ENCODE data around the gene SNRPB.
"Not testable (repeated sequence)": the region's sequence is repeated elsewhere in the genome, so short reads cannot be mapped to it uniquely, and the experiment has no call there.

Gene SNRPB

DNA sequence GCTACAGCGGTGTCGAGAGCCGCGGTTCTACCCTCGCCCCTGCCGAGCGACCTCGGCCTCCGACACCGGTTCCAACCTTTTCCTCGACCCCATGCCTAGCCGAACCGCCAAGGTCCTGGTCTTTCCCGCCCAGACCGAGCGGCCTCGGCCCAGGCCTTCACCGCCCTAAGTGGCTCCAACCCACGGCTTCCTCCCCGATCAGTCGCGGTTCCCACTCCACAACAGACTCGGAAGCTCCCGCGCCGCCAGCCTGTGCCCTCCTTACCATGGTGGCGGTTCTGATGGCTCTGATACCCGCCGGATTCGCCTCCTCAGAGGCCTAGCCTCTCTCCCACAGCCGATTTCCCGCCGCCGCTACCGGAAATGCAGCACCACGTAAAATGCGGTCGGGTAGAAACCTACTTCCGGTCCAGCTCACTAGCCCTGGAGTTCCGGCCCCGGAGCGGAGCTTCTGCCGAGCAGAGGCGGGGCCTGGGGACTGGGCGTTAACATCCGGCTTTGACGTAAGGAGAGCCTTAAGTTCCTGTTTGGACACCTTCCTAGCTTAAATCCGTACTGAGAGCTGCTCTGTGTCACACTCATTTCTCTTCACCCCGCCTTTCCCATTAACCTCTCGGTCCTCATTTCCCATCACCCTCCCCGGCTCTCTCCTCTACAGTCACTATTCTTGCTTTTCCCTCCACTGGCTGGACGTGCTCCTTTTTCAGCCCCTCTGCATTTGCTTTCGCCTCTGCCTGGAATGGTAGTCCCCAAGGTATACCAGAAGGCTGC is at the start of gene SNRPB:
SNRPB (minus strand) TSS at position 367 of the 771 bp plus-strand sequence; CDS start at position 268, 99 bp downstream.
- peak; percentile 97 for DNase-seq

DNA sequence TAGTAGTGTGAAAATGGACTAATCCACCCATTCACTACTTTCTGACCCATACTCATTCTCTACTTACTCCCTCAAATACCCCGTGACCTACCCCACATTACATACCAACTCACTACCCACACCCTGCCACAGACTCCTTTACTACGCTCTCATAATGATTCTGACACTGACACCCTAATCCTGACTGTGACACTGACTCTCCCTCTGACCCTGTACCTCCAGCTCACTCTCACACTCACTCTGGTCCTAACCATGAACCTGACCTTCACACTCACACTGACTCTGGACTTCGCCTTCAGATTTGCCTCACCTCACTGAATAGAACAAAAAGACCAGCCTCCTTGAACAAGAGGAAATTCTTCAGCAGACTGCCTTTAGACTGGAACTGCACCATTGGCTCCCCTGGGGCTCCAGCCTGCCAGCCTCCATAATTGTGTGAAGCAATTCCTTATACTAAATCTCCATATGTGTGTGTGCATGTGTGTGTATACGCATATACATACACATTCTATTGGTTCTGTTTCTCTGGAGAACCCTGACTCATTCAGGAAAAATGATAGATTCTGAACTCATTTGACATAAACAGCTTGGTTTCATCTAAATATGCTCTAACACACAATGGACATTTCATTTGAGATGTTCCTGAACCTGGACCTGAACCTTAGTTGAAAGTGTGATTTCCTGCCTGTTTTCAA is 48.7 kb upstream of the SNRPB start:
- DNase-seq: no peak

DNA sequence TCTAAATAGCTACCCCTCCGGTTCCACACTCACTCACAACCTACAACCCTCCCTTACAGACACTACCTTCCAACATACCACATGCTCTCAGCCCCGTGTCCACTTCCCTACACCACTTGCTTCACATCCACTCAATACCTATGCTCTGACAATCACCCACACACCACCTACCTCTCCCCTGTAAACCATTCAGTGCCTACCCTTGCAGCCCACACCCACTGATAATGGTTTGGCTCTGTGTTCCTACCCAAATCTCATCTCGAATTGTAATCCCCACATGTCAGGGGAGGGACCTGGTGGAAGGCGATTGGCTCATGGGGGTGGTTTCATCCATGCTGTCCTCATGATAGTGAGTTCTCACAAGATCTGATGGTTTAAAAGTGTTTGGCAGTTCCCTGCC is 48.0 kb upstream of the SNRPB start:
- DNase-seq: no peak

DNA sequence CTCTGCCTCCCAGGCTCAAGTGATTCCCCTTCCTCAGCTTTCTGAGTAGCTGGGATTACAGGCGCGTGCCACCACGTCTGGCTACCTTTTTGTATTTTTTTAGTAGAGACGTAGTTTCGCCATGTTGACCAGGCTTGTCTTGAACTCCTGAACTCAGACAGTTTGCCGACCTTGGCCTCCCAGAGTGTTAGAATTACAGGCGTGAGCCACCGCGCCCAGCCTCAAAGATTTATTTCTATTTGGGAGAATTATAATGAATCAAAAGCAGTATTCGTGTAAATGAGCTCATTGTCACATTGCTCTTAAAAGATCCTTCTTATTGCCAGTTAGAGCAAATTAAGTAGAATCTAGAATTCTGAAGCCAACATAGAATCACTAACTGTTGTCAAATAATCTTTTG is 47.5 kb upstream of the SNRPB start:
- no peak for DNase-seq

DNA sequence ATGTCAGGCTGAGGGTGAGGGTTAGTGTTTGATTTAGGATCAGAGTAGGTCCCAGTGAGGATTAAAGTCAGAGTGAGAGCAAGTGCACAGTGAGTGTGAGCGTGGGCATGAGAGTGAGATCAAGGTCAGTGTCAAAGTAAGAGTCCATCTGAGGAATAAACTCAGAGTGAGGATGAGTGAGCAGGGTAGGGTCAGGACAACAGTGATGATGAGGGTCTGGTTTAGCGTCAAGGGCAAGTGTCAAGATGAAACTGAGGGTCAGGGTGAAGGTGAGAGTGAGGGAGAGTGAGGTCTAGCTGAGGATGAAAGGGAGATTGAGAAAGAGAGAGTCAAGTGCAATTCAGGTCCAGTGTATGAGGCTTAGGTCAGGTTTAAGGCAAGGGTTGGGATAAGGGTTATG is 45.8 kb upstream of the SNRPB start:
- DNase-seq: no peak

DNA sequence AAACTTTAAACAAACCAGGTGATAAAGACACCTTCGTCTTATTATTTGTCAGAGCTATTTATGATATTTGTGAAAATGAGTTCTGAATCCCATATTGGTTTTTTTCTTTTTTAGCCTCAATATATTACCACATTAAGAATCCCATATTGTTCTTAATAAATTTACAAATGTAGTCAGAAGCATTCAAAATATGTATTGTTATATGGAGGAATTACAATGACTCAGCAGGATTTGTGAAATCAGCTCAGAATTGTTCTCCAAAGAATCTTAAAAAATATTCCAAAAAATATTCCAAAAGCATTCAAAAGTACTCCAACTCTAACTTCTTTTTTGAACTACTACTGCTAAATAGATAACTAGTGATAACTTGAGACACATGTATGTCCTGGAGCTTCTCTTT is 44.6 kb upstream of the SNRPB start:
- DNase-seq: no peak

DNA sequence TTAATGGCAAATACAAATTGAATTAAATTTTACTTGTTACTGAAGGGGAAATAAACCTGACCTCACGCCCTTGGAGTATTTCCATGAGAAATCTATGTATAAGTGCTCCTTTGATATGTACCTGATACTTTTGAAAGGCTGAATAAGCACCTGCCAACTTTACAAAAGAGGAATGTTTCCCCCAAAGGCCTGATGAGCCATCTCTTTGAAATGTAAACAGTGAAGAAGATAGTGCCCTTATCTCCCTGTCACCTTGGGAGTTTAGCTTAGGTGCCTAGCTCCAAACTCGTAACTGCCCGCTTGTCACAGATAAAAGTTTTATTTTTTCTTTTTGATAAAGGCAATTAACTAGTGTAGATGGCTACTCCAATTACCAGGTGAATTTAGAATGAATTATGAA is 39.2 kb upstream of the SNRPB start:
- no peak for DNase-seq

DNA sequence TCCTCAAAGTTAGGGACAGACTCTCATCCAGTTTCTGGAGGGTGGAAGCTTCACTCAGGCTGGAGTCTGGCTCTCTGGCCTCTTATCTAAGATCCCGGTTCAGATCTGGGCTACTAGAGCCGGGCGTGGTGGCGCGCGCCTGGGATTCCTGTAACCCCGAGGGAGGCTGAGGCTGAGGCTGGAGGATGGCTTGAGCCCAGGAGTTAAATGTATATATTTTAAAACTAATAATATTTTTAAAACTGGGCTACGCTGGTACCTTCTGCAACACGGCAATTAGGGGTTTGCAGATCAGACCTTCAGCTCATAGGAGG is 38.8 kb upstream of the SNRPB start:
- no peak for DNase-seq

DNA sequence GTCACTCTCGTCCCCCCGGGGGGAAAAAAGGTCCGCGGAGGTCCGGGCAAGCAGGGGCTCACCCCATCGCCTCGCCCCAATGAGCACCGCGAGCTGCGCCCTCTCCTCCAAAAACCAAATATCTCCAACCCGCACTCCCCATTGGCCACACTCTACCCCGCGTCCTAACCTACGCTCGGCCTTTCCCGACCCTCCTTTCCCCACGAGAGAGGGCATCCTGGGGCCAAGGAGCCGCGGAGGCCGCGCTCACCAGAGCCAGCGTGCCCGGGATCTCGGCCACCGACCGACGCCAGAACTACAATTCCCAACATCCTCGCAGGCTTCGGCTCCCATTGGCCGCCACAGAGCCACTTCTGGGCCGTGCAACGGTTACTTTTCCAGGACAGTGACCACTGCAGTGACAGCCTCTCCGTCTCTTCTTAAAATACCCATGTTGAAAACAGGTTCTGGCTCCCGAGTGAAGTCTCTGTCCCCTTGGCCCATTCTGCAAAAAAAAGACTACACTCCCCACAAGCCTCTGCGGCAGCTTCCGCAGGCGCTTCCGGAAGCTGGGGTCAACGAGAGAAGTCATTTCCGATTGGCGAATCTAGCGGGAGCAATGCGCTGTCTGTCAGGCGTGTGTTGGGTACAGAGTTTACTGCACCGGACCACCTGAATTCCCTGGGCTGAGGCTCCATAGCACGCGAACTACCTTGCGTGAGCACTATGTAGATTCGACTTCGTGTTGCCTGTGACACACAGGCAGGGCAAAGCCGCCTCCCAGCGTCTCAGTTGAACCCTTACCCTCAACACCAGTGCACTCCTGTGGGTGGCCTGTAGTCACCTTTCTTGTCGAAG is 38.3 kb upstream of the SNRPB start, which contains the start of gene ZNF343:
ZNF343 (minus strand) TSS at position 285 of the 837 bp plus-strand sequence. CDS start 15,020 bp downstream, outside the sequence.
- DNase-seq: peak; percentile 53

DNA sequence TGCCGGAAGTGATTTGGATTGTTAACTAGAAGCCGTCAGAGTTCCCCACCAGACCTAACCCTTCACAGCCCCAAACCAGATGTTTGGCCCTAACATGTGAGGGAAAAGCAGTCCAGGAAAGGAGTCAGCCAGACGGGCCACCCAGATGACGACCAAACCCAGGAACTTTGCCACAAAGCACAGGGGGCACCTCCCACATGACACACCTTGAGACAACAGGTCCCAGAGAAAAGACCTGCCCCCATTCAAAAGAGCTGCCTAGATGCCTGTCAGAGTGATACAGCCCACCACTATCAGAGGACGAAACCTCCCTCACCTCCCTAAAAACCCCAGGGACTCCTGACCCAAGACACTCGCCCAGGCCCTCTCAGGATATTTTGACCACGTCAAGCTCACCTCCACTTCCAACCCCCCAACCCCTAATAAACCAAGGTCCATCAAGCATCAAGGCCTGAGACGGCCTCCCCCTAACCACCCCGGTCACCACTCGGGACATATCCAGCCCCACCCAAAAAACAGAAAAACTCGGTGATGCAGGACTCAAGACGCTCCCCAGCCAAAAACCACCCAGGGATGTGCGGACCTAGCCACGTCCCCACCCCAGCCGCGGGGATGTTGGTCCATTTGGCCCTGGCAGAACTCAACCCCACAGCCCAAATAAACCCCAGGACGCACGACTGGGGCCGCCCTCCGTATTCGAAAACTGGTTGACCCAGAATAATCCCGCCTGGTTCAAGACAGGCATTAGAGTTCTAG is 37.5 kb upstream of the SNRPB start:
- no peak for DNase-seq

DNA sequence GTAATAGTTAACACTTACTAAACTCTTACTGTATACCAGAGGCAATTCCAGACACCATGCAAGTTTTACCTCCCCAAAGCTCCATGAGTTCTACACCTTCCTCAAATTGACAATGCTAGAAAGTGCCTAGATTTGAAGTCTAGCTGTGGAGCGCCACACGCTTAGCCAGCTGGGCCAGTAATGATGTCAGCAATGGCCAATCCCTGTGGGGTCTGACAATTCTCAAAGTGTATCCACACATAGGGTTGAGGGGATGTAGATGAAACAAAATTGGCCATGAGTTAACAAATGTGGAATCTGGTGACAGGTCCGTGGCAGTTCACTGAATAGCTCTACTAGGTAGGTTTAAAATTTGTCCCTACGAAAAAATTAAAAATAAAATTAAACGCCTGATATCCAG is 36.9 kb upstream of the SNRPB start:
- DNase-seq: no peak

DNA sequence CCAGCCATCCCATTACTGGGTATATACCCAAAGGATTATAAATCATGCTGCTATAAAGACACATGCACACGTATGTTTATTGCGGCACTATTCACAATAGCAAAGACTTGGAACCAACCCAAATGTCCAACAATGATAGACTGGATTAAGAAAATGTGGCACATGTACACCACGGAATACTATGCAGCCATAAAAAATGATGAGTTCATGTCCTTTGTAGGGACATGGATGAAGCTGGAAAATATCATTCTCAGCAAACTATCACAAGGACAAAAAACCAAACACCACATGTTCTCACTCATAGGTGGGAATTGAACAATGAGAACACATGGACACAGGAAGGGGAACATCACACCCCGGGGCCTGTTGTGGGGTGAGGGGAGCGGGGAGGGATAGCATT is 35.8 kb upstream of the SNRPB start:
- not testable (repeated sequence) for DNase-seq

DNA sequence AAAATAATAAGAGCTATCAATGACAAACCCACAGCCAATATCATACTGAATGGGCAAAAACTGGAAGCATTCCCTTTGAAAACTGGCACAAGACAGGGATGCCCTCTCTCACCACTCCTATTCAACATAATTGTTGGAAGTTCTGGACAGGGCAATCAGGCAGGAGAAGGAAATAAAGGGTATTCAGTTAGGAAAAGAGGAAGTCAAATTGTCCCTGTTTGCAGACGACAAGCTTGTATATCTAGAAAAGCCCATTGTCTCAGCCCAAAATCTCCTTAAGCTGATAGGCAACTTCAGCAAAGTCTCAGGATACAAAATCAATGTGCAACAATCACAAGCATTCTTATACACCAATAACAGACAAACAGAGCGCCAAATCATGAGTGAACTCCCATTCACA is 34.2 kb upstream of the SNRPB start:
- not testable (repeated sequence) for DNase-seq

DNA sequence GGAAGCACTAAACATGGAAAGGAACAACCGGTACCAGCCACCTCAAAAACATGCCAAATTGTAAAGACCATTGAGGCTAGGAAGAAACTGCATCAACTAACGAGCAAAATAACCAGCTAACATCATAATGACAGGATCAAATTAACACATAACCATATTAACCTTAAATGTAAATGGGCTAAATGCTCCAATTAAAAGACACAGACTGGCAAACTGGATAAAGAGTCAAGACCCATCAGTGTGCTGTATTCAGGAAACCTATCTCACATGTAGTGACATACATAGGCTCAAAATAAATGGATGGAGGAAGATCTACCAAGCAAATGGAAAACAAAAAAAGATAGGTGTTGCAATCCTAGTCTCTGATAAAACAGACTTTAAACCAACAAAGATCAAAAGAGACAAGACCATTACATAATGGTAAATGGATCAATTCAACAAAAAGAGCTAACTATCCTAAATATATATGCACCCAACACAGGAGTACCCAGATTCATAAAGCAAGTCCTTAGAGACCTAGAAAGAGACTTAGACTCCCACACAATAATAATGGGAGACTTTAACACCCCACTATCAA is 32.3 kb upstream of the SNRPB start:
- DNase-seq: not testable (repeated sequence)

DNA sequence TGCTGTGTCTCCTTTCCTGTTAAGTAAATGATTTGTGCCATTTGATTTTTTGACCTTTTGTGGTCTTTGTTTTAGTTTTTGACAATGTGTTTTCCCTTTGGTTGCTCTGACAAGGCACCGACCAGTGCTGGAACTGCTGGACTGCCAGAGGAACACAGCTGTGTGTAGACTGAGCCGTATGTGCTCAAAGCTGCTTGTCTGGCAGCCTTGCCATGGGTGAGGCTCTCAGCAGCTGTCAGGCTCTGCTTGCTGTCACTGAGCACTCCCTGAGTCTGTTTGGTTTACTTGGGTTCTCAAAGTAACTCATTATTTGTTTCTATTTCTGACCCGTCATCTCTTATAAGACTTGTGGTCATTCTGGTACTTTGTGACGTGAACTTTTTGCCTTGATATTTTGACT is 15.1 kb upstream of the SNRPB start:
- no peak for DNase-seq

DNA sequence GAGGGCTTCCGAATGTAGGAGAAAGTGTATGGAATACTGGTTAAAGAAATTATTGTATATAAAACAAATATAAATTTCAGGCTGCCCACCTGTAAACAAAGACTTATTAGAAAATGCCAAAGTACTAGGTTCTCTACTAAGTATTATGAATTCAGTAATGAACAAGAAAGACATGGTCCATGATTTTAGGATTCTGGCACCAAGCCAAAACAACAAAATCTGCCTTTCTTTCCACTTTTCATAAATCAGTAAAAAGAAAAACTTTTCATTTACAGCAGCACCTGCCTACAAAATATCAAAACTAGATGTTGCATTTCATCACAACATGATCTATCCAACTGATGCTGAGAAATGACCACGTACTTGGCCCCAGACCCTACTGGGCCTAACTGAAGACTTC is 14.5 kb upstream of the SNRPB start:
- no peak for DNase-seq

DNA sequence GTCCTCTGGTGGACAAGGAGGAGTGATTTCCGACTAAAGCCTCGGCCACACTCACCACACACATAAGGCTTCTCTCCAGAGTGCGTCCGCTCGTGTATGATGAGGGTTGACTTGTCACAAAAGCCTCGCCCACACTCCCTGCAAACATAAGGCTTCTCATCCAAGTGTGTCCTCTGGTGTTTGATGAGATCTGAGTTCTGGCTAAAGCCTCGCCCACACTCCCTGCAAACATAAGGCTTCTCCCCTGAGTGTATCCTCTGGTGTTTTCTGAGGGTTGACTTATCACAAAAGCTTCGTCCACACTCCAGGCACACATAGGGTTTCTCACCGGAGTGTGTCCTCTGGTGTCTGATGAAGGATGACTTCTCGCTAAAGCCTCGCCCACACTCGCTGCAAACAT is 12.9 kb upstream of the SNRPB start:
- no peak for DNase-seq

DNA sequence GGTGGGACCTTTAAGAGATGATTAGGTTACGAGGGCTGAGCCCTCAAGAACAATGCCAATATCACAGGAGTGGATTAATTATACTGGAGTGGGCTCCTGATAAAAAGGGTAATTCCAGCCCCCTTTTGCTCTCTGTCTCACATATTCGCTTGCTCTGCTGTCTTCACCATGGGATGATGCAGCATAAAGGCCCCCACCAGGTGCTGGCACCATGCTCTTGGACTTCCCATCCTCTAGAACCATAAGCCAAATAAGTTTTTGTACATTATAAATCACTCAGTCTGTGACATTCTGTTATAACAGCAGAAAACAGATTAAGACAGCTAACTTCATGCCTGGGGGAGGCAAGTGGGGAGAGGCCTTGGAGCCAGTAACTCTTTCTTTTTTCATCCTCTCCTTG is 9.8 kb upstream of the SNRPB start:
- no peak for DNase-seq

DNA sequence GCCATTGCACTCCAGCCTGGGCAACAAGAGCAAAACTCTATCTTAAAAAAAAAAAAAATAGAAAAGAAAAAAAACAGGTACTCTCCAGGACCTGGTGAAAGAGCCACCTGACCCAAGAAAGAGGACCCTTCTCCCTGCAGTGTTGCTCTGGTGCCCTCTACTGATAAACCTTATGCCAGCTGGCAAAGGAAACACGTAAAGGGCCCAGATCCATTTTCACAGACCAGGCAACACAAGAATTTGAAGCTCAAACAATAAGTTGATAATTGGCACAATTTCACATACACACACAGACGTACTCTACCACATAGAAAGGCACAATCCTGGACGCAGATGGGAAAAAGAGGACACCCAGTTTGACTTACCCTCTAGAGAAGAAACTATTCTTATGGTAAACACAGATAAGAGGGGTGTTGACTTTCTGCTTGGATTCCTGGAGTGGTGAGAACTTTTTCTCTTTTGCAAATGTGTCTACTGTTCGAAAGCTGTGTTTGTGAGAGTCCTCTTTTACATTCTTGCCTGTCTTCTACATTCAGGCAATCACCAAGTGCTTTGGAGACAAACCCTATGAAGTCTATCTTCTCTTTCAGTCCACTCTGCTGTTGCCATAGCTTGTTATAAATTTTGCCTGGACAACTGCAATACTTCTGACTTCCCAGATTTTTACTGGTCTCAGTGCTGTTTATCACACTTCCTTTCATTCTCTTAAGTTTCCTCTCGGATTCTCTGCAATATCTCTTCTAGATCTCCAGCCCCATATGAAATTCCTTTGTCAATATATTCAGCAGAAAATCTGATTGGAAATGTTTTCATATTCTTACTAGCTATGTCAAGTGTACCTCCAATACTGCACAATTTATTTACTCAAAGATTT is 6.4 kb upstream of the SNRPB start:
- no peak for DNase-seq

DNA sequence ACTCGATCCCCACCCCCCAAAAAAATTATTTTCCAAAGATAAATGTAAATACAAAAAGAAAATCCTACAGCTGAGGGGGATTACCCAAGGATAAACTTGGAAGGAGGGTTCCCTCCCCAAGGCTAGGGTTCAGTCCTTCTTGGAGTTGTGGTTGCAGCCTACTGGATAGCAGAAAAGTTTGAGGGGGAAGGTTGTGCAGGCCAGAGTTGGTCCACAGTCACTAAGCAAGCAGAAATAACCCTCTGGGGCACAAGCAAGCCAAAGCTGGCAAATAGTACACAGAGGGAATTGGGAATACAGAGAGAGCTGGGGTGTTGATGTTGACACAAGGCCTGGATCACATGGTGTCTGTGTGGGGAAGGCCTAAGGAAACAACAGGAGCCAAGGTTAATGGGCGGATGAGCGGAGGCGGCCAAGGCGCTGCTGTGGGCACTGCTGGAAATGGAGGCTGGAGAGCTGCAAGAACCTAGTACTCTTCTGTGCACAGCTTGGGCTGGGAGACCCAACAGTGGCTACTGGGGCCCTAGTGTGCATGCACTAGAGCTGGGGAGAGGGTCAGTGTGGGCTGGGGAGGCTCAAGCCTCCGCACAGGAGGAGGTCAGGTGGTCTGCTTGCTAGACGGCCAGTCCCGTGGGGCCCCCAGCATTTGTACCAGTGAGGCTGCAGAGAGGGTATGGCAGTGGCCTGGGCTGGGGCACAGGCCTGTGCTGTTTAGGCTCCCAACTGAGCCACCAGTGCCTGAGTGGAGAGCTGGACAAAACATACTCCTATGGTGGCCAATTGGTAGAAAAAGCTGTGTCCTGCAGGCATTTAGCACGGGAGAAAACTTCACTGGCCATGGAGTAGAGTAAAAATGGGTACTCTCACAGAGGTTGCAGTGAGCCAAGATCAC is 5.5 kb upstream of the SNRPB start:
- DNase-seq: no peak

Data from NCI-H524 treated with DMSO at 0.1 percent for 48 hours (cell line).